T-helper 22 cell (primary cell): ENCODE results near the gene STN1.

Experiments
- DNase-seq: peaks from one replicate; pipeline ENCODE4 v3.0.0-alpha.2; 2020; ENCODE audit warnings: low read depth

The STN1 gene

GRCh38 chr10:103918053-103918846 lies at the start of gene STN1:
TSS of gene STN1 (minus strand) at chr10:103918184. CDS start at chr10:103917594, 590 bp downstream.
- DNase-seq: peak; percentile 93

- DNase-seq: peak; percentile 4
These were observed 49.6 kb upstream of the STN1 start for GRCh38 chr10:103967448-103968071.

- peak; percentile 68 for DNase-seq
These were observed 48.9 kb upstream of the STN1 start, which contains the start of gene SLK for GRCh38 chr10:103966671-103967447. TSS of gene SLK (plus strand) at chr10:103967140. CDS start at chr10:103967746, 606 bp downstream.

GRCh38 chr10:103960103-103960502 lies 42.1 kb upstream of the STN1 start:
- DNase-seq: no peak

- DNase-seq: no peak
These were observed 41.0 kb upstream of the STN1 start for GRCh38 chr10:103958996-103959395.

GRCh38 chr10:103954543-103954942 lies 36.6 kb upstream of the STN1 start:
- DNase-seq: no peak

- no peak for DNase-seq
These were observed 34.0 kb upstream of the STN1 start for GRCh38 chr10:103951942-103952341.

GRCh38 chr10:103951183-103951582 lies 33.2 kb upstream of the STN1 start:
- no peak for DNase-seq

- no peak for DNase-seq
These were observed 31.7 kb upstream of the STN1 start for GRCh38 chr10:103949728-103950127.

GRCh38 chr10:103947799-103948516 lies 30.0 kb upstream of the STN1 start:
- no peak for DNase-seq

GRCh38 chr10:103942866-103943265 lies 24.9 kb upstream of the STN1 start:
- DNase-seq: no peak

GRCh38 chr10:103941801-103942200 lies 23.8 kb upstream of the STN1 start:
- DNase-seq: no peak

- no peak for DNase-seq
These were observed 21.5 kb upstream of the STN1 start for GRCh38 chr10:103939522-103939921.

GRCh38 chr10:103936022-103936421 lies 18.0 kb upstream of the STN1 start:
- no peak for DNase-seq

- DNase-seq: no peak
These were observed 16.3 kb upstream of the STN1 start for GRCh38 chr10:103934308-103934707.

GRCh38 chr10:103933557-103934121 lies 15.7 kb upstream of the STN1 start:
- no peak for DNase-seq

- no peak for DNase-seq
These were observed 15.0 kb upstream of the STN1 start for GRCh38 chr10:103932971-103933370.

GRCh38 chr10:103932271-103932670 lies 14.3 kb upstream of the STN1 start:
- DNase-seq: no peak

GRCh38 chr10:103931603-103932002 lies 13.6 kb upstream of the STN1 start:
- no peak for DNase-seq

GRCh38 chr10:103930881-103931280 lies 12.9 kb upstream of the STN1 start:
- DNase-seq: no peak

- DNase-seq: no peak
These were observed 12.5 kb upstream of the STN1 start for GRCh38 chr10:103930449-103930848.
